HG03025 (cell line): ENCODE measurements around the gene PLOD1.
"Not testable (repeated sequence)": the region's sequence is repeated elsewhere in the genome, so short reads cannot be mapped to it uniquely, and the experiment has no call there.

ENCODE experiments used
- ATAC-seq: cut with Tn5 transposase; IDR thresholded peaks from one replicate; pipeline ENCODE4 v1.9.1; 2021; ENCODE audit warnings: mild to moderate bottlenecking, moderate library complexity; ENCODE audit not compliant: unreplicated experiment, low FRiP score

PLOD1 gene

GRCh38 chr1:11912000-11912399, 22.5 kb upstream of the PLOD1 start:
- no peak for ATAC-seq

GRCh38 chr1:11912482-11913216, 21.9 kb upstream of the PLOD1 start:
- ATAC-seq, result not testable (repeated sequence)

- no peak for ATAC-seq
These were observed 21.2 kb upstream of the PLOD1 start for GRCh38 chr1:11913291-11913690.

DNA sequence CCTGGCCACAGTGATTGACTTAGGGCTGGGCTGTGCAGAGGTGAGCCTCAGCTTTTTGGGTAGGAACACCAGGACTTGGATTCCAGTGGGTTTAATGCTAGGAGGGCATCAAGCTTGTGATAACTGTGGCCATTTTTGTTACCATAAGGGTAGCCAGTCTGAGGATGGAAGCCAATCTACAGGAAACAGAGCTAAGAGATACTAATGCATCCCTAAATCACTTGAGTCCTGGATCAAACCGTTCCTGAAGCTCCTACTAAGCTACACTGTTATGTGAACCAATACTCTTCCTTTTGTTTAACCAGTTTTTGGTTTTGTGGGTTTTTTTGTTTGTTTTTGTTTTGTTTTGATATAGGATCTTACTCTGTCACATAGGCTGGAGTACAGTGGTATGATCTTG, 20.5 kb upstream of the PLOD1 start:
- no peak for ATAC-seq

GRCh38 chr1:11918799-11919519, 15.6 kb upstream of the PLOD1 start:
- no peak for ATAC-seq

DNA sequence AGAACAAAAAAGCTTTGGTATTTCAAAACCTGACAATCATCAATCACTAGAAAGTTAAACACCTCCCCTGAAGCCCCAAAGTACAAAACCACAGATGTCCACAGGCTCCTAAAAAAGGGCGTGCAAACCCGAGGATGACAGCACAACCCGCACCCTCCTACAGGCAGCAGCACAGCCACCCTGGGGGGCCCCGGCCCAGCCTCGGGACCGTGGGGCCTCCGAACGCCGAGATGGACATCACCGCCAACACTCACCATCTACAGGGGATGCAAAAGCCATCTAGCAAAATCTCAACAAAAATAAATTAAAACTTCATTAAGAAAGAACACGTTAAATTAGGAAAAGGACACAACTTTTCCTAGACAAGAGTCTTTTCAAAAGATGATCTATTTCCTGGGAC, 14.9 kb upstream of the PLOD1 start:
- ATAC-seq, result no peak

- no peak for ATAC-seq
These were observed 14.1 kb upstream of the PLOD1 start for GRCh38 chr1:11920239-11920903.

- no peak for ATAC-seq
These were observed 13.5 kb upstream of the PLOD1 start for GRCh38 chr1:11921022-11921421.

DNA sequence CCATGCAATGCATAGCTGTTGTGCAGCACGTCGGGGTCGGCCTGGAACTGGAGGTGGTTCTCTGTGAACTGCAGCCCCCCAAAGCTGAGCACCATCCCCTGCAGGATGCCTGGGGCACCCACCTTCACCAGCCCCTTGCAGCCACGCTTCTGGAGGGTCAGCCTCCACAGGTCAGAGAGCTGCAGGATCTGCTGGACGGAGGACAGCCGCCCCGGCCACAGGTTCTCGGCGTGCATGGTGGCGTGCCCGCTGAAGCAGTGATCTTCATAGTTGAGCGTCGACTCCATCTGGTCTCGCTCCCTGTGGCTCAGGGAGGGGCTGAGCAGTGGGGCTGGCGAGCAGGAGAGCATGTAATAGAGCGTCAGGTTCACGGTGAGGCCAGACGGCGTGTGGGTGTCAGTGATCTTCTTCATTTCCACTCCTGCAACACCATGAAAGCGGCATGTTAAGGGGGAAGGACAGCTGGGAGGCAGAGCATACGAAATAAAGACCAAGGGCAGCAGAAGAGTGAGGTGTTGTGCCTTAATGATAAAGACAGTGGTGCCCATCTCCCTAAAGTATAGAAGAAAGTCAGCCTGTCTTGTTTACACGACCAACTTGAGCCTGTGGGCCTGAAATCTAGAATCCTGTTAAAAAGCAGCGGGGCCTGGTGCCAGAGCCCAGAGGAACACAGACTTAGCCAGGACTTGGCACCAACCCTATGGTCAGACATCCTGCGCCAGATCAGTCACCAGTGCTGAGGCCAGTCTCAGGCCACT, 11.3 kb upstream of the PLOD1 start:
- ATAC-seq, result no peak

DNA sequence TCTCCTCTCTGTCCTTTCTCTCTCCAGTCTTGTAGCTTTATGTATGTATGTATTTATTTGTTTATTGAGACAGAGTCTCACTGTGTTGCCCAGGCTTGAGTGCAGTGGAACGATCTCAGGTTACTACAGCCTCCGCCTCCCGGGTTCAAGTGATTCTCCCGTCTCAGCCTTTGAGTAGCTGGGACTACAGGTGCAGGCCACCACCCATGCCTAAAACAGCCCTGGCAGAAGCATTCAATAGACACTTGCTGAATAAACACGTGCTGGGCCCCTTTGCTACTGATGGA, 10.7 kb upstream of the PLOD1 start:
- ATAC-seq, result no peak

DNA sequence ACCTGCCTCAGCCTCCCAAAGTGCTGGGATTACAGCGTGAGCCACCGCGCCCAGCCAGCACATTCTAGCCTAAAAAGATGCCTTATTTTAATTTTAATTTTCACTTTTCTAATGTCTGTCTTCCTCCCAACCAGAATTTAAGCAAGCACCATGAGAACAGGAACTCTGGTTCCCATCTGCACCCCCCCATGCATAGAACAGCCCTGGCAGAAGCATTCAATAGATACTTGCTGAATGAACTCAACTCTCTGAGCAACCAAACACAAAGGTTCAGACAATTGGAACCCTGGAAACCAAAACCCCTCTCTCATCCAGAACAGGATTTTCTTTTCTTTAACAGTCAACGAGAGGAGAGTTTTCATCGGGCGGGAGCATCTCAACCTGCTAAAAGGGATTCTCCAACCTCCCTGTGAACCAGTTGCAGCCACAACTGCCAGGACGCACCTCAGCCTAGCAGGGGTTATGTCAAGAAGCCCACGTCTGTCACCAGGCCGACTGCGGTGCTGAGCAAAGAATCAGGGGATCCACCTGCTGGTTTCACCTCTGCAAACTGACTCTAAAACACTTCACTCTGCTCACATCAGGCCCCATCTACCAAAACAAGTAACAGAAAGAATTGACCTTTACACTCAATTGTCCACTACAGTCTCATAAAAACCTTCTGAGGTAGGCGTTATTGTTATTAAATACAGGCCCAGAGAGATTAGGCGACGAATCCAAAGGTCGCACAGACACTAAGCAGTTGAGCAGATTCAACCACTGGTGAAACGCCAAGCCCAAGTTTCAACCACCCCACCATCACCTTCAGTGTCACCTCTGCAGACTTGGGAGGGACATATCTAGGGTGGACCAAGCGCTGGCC, 10.0 kb upstream of the PLOD1 start:
- no peak for ATAC-seq

GRCh38 chr1:11925196-11925937, 9.2 kb upstream of the PLOD1 start:
- ATAC-seq, result peak; percentile 23

DNA sequence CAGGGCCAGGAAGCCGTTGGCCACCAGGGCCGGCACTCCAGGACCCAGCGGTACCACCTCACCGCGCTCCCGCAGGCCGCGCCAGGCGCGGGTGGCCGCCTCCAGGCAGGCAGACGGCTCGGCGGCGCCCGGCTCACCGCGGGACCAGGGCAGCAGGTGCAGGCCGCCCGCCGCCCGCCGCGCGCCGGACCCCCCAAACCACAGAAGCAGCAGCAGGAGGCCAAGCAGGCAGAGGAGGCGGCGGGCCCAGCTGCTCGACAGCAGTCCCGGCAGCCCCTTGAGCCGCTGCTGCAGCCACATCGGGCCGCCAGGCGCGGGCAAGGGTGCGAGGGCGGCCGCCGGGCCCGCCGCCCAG, 8.6 kb upstream of the PLOD1 start:
- ATAC-seq, result peak; percentile 13

DNA sequence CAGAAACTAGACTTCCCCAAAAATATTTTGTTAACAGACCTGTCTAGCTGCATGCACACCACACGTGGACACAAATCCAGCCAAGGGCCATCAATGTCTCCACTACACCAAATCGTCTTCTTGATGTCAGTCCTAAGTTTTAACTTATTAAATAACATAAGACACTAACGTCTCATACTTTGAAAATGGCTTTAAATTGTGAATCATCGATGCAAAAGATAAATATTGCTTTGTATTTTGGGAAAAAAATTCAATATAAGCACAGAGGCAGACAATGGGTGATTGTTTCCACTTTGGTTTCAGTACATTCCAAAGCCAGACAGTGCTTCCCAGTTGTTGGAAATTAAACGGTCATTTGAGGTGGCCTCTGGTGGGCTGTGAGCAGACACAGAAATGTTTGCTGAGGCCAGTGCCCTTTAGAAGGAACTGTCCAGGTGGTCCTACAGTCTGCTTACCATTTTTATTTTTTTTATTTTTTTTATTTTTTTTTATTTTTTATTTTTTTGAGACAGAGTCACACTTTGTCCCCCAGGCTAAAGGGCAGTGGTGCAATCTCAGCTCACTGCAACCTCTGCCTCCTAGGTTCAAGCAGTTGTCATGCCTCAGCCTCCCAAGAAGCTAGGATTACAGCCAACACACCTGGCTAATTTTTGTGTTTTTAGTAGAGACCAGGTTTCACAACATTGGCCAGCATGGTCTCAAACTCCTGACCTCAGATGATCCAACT, 6.5 kb upstream of the PLOD1 start:
- ATAC-seq, result no peak

GRCh38 chr1:11929849-11930248, 4.7 kb upstream of the PLOD1 start:
- no peak for ATAC-seq

DNA sequence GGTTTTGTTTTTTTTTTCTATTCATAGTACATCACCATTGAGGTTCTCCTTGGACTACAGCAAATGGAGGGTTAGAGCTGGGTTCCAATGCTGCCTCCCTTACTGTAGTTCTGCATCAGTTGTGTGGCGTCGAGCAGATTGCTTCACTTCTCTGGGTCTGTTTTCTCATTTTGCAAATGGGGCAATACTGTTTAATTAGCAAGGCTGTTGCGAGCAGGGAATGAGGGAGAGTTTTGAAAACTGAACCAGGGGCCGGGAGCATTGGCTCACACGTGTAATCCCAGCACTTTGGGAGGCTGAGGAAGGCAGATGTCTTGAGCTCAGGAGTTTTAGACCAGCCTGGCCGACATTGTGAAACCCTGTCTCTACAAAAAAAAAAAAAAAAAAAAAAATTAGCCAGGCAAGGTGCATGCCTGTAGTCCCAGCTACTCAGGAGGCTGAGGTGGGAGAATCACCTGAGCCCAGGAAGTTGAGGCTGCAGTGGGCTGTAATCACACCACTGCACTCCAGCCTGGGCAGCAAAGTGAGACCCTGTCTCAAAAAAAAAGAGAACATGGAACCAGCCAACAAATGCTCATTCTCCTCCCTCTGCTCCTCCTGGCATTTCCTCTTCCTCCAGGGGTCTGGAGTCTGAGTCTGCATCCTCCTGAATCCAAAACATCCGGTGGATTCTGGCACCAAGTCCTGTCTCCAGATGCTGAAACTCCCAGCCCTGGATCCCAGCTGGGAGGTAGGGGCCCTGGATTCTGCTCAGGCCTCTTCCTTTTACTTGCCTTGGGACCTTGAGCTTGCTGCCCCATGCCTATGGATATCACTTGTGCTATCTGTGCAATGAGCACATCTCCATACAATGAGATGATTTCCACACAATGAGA, 3.7 kb upstream of the PLOD1 start:
- no peak for ATAC-seq

GRCh38 chr1:11931845-11932244, 2.7 kb upstream of the PLOD1 start:
- ATAC-seq, result no peak

DNA sequence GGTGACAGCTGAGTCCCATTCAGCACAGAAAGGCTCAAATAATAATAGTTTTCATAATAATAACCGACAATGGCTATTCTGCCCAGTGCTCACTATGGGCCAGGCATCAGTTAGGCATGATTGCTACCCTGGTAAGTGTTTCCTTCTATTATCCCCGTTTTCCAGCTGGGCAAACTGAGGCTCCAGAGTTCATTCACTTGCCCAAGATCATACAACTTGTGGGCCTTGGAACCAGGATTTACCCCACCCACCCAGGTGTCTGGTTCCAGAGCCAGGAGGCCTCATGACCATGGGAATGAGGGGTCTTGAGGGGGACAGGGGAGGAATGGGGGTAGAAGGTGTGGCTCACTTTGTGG, 518 bp downstream of the PLOD1 start:
- ATAC-seq, result no peak
